Adrenal gland (tissue), 12 donors: ENCODE measurements around the gene PHYHD1. TPM values are rescaled to one million over a fixed set of nuclear protein-coding genes. Genes with fewer than 3 reads are reported as not detected.

ENCODE experiments used
- DNase-seq, 7 donors: peaks; one replicate each; pipeline ENCODE4 v3.0.0-alpha.2; 2019 to 2020
- H3K27ac ChIP-seq, 5 donors: fragments of 200-600 bp; sonication (generic) in 4 of 5; 1 replicate in 3 of 5; 2 replicates in 2 of 5; pipeline versions ENCODE4 v1.5.1 to v1.8.0; 2016 to 2020; ENCODE audit warnings: mild to moderate bottlenecking in 1 of 5
- H3K27me3 ChIP-seq: fragments of 200-600 bp; 2 replicates; pipeline ENCODE4 v1.8.0; 2021
- H3K36me3 ChIP-seq, 2 donors: fragments of 200-600 bp; replicated peaks in 1 of 2; 1 replicate in 1 of 2; 2 replicates in 1 of 2; pipeline versions ENCODE4 v1.5.1 to v1.8.0; 2018 to 2022
- H3K4me1 ChIP-seq, 2 donors: fragments of 200-600 bp; replicated peaks in 1 of 2; 1 replicate in 1 of 2; 2 replicates in 1 of 2; pipeline versions ENCODE4 v1.5.1 to v1.8.0; 2018 to 2021
- H3K4me3 ChIP-seq, 4 donors: fragments of 200-600 bp; sonication (generic) in 3 of 4; one replicate each; pipeline ENCODE4 v1.5.1; 2016 to 2018
- H3K9me3 ChIP-seq, 3 donors: fragments of 200-600 bp; sonication (generic) in 1 of 3; replicated peaks in 1 of 3; 1 replicate in 2 of 3; 2 replicates in 1 of 3; pipeline versions ENCODE4 v1.5.1 to v1.8.0; 2016 to 2021
- CTCF ChIP-seq, 6 experiments: fragments of 450-650 bp in 4 of 6; fragments of 200-600 bp in 2 of 6; sonication (generic) in 1 of 6; IDR thresholded peaks; 1 replicate in 5 of 6; 2 replicates in 1 of 6; pipeline versions ENCODE4 v1.5.1 to v1.8.0; 2016 to 2021; ENCODE audit warnings: antibody characterized with exemption in 6 of 6, mild to moderate bottlenecking in 2 of 6, moderate library complexity in 1 of 6
- POLR2A ChIP-seq, 2 donors: fragments of 450-650 bp; IDR thresholded peaks; one replicate each; pipeline ENCODE4 v1.6.1; 2017; ENCODE audit warnings: antibody characterized with exemption in 2 of 2, mild to moderate bottlenecking in 2 of 2, moderate library complexity in 1 of 2
- WGBS, 4 donors: extraction: QIAGEN DNeasy Blood & Tissue Kit in 2 of 4; methylation state at CpG; one replicate each; pipeline versions ENCODE4 v1.1.5 to v1.1.7; 2013 to 2017; 5-methylcytosine and 5-hydroxymethylcytosine counted together
- intact Hi-C, 2 donors: fragments of 100-400 bp; cut with DNase I; formaldehyde crosslinking; loops; one replicate each; pipeline versions ENCODE4 v1.14.1 to v1.15.0; 2022 to 2023
- polyA plus RNA-seq, 3 donors: library from polyadenylated mRNA; stranded (reverse); fragments of 200-250 nt in 2 of 3; fragments of 350-450 nt in 1 of 3; fragmentation: Illumina TruSeq in 1 of 3; extraction: RNeasy Lipid Tissue Mini Kit (QIAGEN cat#74804) in 1 of 3; gene quantifications; one replicate each; pipeline ENCODE4 v1.2.3, GENCODE V29; 2013 to 2014
- total RNA-seq, 9 donors: library from RNA; depleted of rRNA in 4 of 9; stranded (reverse); fragments of >200 nt in 4 of 9; fragments of 120-200 nt in 1 of 9; fragmentation: NEBNext Ultra II Directional in 1 of 9; extraction: Animal tissue kit (Norgen Biotek cat#: 25700) in 1 of 9; gene quantifications; one replicate each; pipeline versions ENCODE4 v1.1.0 to v1.2.4, GENCODE V29; 2013 to 2023
- donor health status: healthy with polysubstance abuse.
- donor health status: Bipolar disorder and iron deficiency.
- donor health status: DM: yes; HTN: yes; CAD: no.
- donor health status: DM: no; HTN: no; CAD: no.
- donor health status: DM: no; HTN: no; CAD: no.
- donor health status: DM: yes; HTN: yes; CAD: no.

Gene PHYHD1
- total and polyA plus RNA-seq, 12 donors, result 9.1 to 86.6 (median 30.9) TPM

GRCh38 chr9:128969491-128969890, 48.7 kb downstream of the PHYHD1 start:
- DNase-seq, result no peak
- H3K4me1 ChIP-seq, result no peaks in the 10 kb centered on the region
- no peaks in the 10 kb centered on the region for H3K27me3 ChIP-seq
- H3K9me3 ChIP-seq, result no peaks in the 10 kb centered on the region
- intact Hi-C loops, result no loop called here
- no peak overlapping the region for H3K4me3 ChIP-seq
- no peak for TF ChIP-seq POLR2A (IDR thresholded peaks at IDR 0.05)
- no peak for TF ChIP-seq CTCF (IDR thresholded peaks at IDR 0.05)
- 92 to 96% (median 95%) methylated on average over 5 of the region's 5 CpGs for WGBS, 4 donors
- H3K27ac ChIP-seq, result no peak overlapping the region
- H3K36me3 ChIP-seq, result peaks cover 0 to 59% of the 10 kb centered on the region in 2 donors

DNA sequence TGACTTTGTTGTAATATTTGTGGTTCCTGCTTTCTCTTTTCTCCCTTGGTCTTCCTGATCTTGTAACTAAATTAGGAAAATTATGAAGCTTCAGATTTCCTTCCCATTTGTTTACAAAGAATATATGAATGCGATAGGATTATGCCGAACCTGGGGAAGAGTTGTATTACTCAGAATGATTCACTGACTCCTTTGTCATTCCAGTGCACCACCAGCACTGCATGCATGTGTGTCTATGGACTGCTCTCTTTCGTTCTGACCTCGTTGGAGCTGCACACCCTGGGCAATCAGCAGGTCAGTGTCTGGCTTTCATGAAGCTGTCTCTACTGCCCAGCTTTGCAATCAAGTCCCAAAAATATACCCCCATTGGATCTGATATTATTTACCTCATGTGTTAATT, 52.2 kb downstream of the PHYHD1 start:
- peak in 3 of 7 donors; percentile 23 to 30 (median 29) for DNase-seq
- H3K27ac ChIP-seq, result no peak overlapping the region
- WGBS, 4 donors, result 48 to 72% (median 64%) methylated on average over 4 of the region's 4 CpGs
- intact Hi-C loops, result no loop called here
- H3K27me3 ChIP-seq, result no peaks in the 10 kb centered on the region
- H3K36me3 ChIP-seq, result peaks cover 0 to 89% of the 10 kb centered on the region in 2 donors
- H3K4me3 ChIP-seq, result no peak overlapping the region
- TF ChIP-seq POLR2A (IDR thresholded peaks at IDR 0.05) (no peak), CTCF (IDR thresholded peaks at IDR 0.05) (no peak)
- no peaks in the 10 kb centered on the region for H3K4me1 ChIP-seq
- H3K9me3 ChIP-seq, result no peaks in the 10 kb centered on the region

DNA sequence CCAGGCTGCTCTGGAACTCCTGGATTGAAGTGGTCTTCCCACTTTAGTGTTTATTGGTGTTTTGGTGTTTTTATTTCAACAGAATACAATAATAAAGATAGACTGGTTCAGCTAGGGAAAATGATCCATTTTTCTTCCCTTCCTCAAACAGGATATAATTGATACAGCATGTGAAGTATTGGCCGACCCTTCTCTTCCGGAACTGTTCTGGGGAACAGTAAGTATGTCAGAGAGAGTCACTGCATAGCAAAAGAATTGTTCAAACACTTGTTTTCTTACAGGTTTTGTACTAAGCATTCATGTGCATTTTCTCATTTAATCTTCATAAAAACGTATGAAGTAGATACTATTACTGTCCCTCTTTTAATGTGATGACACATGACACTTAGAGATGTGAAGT, 58.3 kb downstream of the PHYHD1 start:
- Histone ChIP-seq H3K4me1 (no peaks in the 10 kb centered on the region), H3K36me3 (peaks cover 0 to 87% of the 10 kb centered on the region in 2 donors), H3K9me3 (no peaks in the 10 kb centered on the region), H3K27ac (no peak overlapping the region), H3K27me3 (no peaks in the 10 kb centered on the region), H3K4me3 (no peak overlapping the region)
- no peak for DNase-seq
- 89 to 92% (median 91%) methylated on average over 3 of the region's 3 CpGs for WGBS, 4 donors
- intact Hi-C loops, result no loop called here
- TF ChIP-seq POLR2A (IDR thresholded peaks at IDR 0.05) (no peak), CTCF (IDR thresholded peaks at IDR 0.05) (no peak)

DNA sequence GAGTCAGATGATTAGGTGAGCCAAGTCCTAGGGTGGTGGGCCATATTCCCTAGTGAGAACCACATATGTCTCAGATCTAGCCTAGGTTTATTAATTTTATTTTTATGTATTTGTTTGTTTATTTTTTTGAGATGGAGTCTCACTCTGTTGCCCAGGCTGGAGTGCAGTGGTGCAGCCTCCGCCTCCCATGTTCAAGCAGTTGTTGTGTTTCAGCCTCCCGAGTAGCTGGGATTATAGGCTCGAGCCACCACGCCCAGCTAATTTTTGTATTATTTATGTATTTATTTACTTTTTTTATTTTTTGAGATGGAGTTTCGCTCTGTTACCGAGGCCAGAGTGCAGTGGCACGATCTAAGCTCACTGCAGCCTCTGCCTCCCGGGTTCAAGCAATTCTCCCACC, 62.8 kb downstream of the PHYHD1 start:
- DNase-seq, result no peak
- 95 to 97% (median 96%) methylated on average over 8 of the region's 8 CpGs for WGBS, 4 donors
- intact Hi-C loops, result no loop called here
- no peaks in the 10 kb centered on the region for H3K27me3 ChIP-seq
- no peak overlapping the region for H3K27ac ChIP-seq
- H3K36me3 ChIP-seq, result peaks cover 0 to 88% of the 10 kb centered on the region in 2 donors
- H3K4me3 ChIP-seq, result no peak overlapping the region
- TF ChIP-seq CTCF (IDR thresholded peaks at IDR 0.05), result no peak
- TF ChIP-seq POLR2A (IDR thresholded peaks at IDR 0.05), result no peak
- no peaks in the 10 kb centered on the region for H3K4me1 ChIP-seq
- H3K9me3 ChIP-seq, result no peaks in the 10 kb centered on the region
